Skeletal muscle satellite cell (primary cell): Measurements from ENCODE around the gene OR11A1.
"Not testable (repeated sequence)": the region's sequence is repeated elsewhere in the genome, so short reads cannot be mapped to it uniquely, and the experiment has no call there.

Experiments
- H3K27me3 ChIP-seq: 2 replicates; pipeline ENCODE4 v1.7.0; 2013; ENCODE audit warnings: low read length; ENCODE audit not compliant: control insufficient read depth, insufficient read depth
- H3K36me3 ChIP-seq: 2 replicates; pipeline ENCODE4 v1.7.0; 2013; ENCODE audit warnings: mild to moderate bottlenecking, control low read depth, low read length; ENCODE audit not compliant: insufficient read depth
- H3K4me1 ChIP-seq: 2 replicates; pipeline ENCODE4 v1.7.0; 2013; ENCODE audit warnings: low read length; ENCODE audit not compliant: control insufficient read depth, insufficient read depth
- H3K4me2 ChIP-seq: 2 replicates; pipeline ENCODE4 v1.7.0; 2013; ENCODE audit warnings: mild to moderate bottlenecking, low read length
- H3K4me3 ChIP-seq: 2 replicates; pipeline ENCODE4 v1.7.0; 2013; ENCODE audit warnings: low read length
- H3K9ac ChIP-seq: 2 replicates; pipeline ENCODE4 v1.7.0; 2013; ENCODE audit warnings: mild to moderate bottlenecking, low read depth, low read length, moderate library complexity
- H3K9me3 ChIP-seq: replicated peaks from 2 replicates; pipeline ENCODE4 v1.7.0; 2013; ENCODE audit warnings: mild to moderate bottlenecking, control low read depth, low read length

OR11A1 gene

DNA sequence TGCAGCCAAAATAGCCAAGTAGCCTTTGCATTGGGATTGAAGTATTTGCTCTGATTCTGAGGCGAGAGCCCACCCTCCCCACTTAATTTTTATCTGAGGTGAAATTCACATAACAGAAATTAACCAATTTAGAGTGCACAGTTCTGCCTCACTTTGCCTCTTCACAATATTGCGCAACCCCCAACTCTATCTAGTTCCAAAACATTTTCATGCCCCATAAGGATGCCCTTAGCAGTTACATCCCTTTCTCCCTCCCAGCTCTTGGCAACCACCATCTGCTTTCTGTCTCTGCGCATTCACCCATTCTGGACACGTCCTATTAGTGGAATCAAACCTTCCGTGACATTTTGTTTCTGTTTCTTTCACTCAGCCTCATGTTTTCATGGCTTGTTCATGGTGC, 21.9 kb upstream of the OR11A1 start:
- H3K9me3 ChIP-seq: peaks cover 13% of the 10 kb centered on the region
- H3K4me2 ChIP-seq: no peak overlapping the region
- no peak overlapping the region for H3K4me3 ChIP-seq
- no peaks in the 10 kb centered on the region for H3K36me3 ChIP-seq
- no peaks in the 10 kb centered on the region for H3K27me3 ChIP-seq
- no peaks in the 10 kb centered on the region for H3K4me1 ChIP-seq
- H3K9ac ChIP-seq: no peak overlapping the region

DNA sequence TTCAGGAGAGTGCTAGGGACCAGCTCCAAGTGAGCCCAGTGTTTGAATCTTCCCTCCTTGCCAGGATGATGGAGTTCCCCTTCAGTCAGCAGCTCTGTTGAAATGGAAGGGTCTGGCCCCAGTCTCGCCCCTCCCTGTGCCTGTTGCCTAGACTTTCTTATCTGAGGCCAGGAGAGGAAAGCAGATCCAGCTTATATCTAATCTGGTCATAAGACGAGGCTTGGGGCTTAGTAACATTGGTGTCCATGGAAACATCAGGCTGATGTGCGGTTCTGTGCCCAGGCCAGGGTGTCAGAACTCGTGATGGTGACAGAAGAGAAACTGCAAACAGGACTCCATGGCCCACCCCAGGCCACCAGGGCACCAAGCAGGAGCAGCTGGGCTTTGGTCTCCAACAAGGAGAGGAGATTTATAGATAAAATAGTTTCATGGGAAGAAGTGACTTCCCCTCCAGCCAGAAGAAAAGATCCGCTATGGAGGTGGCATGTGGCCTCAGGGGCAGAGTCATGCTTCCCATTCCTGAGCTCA, 21.1 kb upstream of the OR11A1 start:
- Histone ChIP-seq H3K4me1 (no peaks in the 10 kb centered on the region), H3K9me3 (peaks cover 13% of the 10 kb centered on the region), H3K36me3 (no peaks in the 10 kb centered on the region), H3K27me3 (no peaks in the 10 kb centered on the region), H3K4me3 (no peak overlapping the region), H3K4me2 (no peak overlapping the region), H3K9ac (no peak overlapping the region)

DNA sequence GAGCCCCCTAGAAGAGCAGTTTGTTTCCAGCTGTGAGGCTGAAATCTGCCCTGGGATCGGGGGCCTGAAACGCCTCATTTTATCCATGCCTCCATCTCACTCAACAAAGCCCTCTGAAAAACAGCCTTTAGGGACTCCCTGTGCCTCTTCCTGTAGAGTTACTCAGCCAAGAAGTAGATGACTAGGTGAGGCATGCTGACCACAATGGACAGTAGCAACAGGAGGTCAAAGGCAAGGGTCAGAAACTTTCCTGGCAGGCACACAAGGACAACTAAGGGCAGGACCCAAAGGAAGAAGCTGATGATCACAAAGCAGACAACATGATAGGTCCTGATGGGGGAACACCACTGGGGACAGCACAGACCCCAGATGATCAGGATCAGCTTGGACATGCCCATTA, 18.1 kb upstream of the OR11A1 start:
- Histone ChIP-seq H3K9ac (no peak overlapping the region), H3K36me3 (no peaks in the 10 kb centered on the region), H3K27me3 (no peaks in the 10 kb centered on the region), H3K4me1 (no peaks in the 10 kb centered on the region), H3K9me3 (peaks cover 13% of the 10 kb centered on the region), H3K4me2 (no peak overlapping the region), H3K4me3 (no peak overlapping the region)

DNA sequence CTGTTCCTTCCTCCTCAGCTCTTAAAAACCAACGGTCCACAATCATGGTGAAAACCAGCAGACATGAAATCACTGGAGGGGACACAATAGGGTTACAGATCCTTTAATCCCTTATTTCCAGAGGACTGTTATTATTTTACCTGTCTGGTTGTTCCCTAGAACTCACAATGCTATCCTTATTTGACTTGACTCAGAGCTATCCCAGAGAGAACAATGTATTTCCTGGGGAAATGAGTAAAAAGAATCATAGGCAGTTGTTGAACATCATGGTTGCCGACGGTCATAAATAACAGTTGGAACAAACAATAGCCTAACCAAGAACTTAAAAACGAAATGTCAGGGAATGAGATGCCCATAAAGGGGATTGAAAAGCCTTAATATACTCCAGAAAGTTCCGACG, 9.4 kb upstream of the OR11A1 start:
- Histone ChIP-seq H3K4me1 (no peaks in the 10 kb centered on the region), H3K36me3 (no peaks in the 10 kb centered on the region), H3K4me2 (no peak overlapping the region), H3K4me3 (no peak overlapping the region), H3K27me3 (no peaks in the 10 kb centered on the region), H3K9me3 (no peaks in the 10 kb centered on the region), H3K9ac (no peak overlapping the region)

DNA sequence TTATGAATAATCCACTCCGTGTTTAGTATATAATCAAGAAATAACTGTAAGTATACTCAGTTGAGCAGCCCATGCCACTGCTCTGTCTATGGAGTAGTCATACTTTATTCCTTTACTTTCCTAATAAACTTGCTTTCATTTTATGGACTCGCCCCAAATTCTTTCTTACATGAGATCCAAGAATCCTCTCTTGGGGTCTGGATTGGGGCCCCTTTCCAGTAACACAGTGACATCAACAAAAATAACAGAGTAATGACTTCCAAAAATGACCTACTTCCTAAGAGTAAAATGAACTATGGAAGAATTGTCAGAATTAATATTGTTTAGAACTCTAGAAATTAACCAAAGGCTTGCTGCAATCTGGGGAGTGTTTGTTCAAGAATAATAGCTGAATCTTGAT, 8.9 kb upstream of the OR11A1 start:
- no peaks in the 10 kb centered on the region for H3K36me3 ChIP-seq
- H3K4me2 ChIP-seq: no peak overlapping the region
- H3K4me3 ChIP-seq: no peak overlapping the region

DNA sequence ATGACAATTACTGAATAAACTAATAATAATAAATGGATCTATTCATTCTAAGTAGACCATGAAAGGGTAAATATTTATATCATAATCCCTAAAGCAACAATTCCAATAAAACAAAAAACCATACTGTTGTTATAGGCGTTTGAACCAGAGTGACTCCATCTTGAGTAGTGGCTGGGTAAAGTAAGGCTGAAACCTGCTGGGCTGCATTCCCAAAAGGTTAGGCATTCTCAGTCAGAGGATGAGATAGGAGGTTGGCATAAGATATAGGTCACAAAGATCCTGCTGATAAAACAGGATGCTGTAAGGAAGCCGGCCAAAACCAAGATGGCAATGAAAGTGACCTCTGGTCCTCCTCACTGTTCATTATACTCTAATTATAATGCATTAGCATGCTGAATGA, 8.4 kb upstream of the OR11A1 start:
- Histone ChIP-seq H3K4me2 (no peak overlapping the region), H3K27me3 (no peaks in the 10 kb centered on the region), H3K4me1 (no peaks in the 10 kb centered on the region), H3K4me3 (no peak overlapping the region), H3K9ac (no peak overlapping the region), H3K36me3 (no peaks in the 10 kb centered on the region), H3K9me3 (no peaks in the 10 kb centered on the region)

More for the DNA sequence above, 8.9 kb upstream of the OR11A1 start:
- no peaks in the 10 kb centered on the region for H3K9me3 ChIP-seq
- no peaks in the 10 kb centered on the region for H3K4me1 ChIP-seq
- H3K9ac ChIP-seq: no peak overlapping the region
- H3K27me3 ChIP-seq: no peaks in the 10 kb centered on the region

DNA sequence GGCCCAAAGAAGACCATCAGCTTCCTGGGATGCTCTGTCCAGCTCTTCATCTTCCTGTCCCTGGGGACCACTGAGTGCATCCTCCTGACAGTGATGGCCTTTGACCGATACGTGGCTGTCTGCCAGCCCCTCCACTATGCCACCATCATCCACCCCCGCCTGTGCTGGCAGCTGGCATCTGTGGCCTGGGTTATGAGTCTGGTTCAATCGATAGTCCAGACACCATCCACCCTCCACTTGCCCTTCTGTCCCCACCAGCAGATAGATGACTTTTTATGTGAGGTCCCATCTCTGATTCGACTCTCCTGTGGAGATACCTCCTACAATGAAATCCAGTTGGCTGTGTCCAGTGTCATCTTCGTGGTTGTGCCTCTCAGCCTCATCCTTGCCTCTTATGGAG, 5.2 kb upstream of the OR11A1 start:
- no peaks in the 10 kb centered on the region for H3K27me3 ChIP-seq
- H3K4me2 ChIP-seq: no peak overlapping the region
- no peaks in the 10 kb centered on the region for H3K4me1 ChIP-seq
- no peaks in the 10 kb centered on the region for H3K36me3 ChIP-seq
- no peak overlapping the region for H3K9ac ChIP-seq
- H3K4me3 ChIP-seq: no peak overlapping the region
- H3K9me3 ChIP-seq: no peaks in the 10 kb centered on the region

DNA sequence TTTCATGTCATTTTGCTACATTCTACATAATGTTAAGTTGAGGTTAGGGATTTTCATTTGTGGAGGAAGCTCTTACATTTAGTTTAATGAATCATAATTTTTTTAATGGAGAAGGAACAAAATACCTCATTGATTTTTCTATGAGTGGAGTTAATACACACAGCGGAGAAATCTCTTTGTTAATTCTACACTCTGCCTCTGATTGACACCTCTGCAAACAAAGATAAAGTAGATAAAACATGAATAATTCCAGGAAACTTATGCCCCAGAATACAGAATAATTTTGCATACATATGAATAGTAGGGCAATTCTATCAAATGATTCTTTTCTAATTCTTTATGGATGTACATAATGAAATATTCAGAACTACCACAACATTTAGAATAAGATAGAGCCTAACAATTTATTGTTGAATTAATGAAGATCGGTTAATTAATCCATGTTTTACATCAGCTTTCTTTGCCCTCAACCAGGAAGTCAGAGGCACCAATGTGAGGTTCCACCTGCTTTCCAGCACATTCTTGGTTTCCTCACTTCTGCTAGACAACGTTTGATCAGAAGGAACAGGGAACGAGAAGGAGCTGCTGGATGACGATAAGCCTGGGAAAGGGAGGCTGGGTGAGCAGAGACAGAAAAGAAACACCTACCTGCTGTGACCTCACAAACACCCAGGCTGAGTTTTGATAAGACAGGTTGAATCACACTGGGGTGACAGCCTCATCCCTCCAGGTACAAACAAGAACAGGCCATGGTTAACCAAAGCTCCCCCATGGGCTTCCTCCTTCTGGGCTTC, 4.3 kb upstream of the OR11A1 start:
- H3K27me3 ChIP-seq: no peaks in the 10 kb centered on the region
- H3K36me3 ChIP-seq: no peaks in the 10 kb centered on the region
- no peak overlapping the region for H3K4me2 ChIP-seq
- no peak overlapping the region for H3K4me3 ChIP-seq
- H3K9me3 ChIP-seq: no peaks in the 10 kb centered on the region
- no peak overlapping the region for H3K9ac ChIP-seq
- no peaks in the 10 kb centered on the region for H3K4me1 ChIP-seq

DNA sequence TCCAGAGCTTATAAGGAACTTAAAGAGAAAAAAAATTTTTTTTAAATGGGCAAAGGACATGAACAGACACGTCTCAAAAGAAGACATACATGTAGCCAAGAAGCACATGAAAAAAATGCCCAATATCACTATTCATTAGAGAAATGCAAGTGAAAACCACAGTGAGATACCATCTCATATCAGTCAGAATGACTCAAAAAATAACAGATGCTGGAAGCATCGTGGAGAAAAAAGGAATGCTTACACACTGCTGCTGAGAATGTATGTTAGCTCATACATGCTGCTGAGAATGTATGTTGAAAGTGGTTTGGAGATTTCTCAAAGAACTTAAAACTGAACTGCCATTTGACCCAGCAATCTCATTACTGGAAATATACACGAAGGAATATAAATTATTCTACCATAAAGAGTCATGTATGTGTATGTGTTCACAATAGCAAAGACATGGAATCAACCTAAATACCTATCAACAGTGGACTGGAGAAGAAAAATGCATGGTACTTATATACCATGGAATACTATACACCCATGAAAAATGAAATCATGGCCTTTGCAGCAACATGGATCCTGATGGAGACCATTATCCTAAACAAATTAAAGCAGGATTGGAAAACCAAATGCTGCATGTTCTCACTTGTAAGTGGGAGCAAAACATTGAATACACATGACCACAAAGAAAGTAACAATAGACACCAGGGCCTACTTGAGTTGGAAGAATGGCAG, 5.2 kb downstream of the OR11A1 start:
- Histone ChIP-seq H3K27me3 (no peaks in the 10 kb centered on the region), H3K4me2 (no peak overlapping the region), H3K4me3 (no peak overlapping the region), H3K36me3 (no peaks in the 10 kb centered on the region), H3K9me3 (peaks cover 3% of the 10 kb centered on the region), H3K9ac (no peak overlapping the region), H3K4me1 (no peaks in the 10 kb centered on the region)

DNA sequence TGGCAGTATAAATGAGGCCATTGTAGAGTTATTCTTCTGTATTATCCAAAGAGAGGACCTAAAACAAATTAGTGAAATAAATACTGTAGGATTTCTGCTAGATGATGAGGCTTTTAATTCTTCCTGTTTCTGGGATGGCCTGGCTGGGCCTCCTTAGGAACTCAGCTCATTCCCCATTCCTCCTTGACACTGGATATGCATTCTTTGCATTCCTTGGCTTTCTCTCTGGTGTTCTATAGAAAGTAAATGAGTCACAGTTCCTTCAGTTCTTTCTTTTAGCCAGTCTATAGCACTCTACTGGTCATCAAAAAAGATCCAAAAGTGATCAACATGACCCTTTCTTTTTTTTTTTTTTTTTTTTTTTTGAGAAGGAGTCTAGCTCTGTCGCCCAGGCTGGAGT, 9.2 kb downstream of the OR11A1 start:
- no peak overlapping the region for H3K4me3 ChIP-seq
- H3K9ac ChIP-seq: no peak overlapping the region
- H3K27me3 ChIP-seq: no peaks in the 10 kb centered on the region
- no peaks in the 10 kb centered on the region for H3K4me1 ChIP-seq
- no peaks in the 10 kb centered on the region for H3K36me3 ChIP-seq
- H3K4me2 ChIP-seq: no peak overlapping the region
- H3K9me3 ChIP-seq: peaks cover 3% of the 10 kb centered on the region

DNA sequence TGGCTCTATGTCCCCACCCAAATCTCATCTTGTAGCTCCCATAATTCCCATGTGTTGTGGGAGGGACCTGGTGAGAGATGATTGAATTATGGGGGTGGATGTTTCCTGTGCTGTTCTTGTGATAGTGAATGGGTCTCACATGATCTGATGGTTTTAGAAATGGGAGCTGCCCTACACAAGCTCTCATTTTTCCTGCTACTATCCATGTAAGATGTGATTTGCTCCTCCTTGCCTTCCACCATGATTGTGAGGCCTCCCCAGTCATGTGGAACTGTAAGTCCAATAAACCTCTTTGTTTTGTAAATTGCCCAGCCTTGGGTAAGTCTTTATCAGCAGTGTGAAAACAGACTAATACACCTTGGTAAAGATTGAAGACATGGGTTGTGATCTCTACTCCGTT, 12.8 kb downstream of the OR11A1 start:
- H3K4me3 ChIP-seq, H3K36me3 ChIP-seq, H3K27me3 ChIP-seq, H3K9ac ChIP-seq, H3K9me3 ChIP-seq, H3K4me1 ChIP-seq, H3K4me2 ChIP-seq: not testable (repeated sequence)

DNA sequence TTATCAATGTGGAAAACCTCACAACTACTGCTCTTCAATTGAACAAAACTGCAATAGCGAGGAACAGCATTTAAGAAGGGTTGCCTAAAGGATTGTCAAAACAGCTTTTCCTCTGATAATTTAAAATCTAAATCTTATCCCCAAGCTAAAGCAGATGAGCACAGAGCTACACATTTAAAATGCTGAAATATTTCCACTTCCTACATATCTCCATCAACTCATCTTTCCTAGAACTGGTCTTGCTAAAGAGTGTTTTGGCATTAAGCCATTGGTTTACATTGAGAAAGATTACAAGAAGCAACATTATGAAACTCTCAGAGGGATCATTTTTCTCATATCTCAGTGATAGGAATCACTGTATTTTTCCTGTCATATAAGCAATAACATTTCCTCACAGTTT, 14.2 kb downstream of the OR11A1 start:
- Histone ChIP-seq H3K9me3 (no peaks in the 10 kb centered on the region), H3K9ac (no peak overlapping the region), H3K27me3 (no peaks in the 10 kb centered on the region), H3K4me2 (no peak overlapping the region), H3K4me3 (no peak overlapping the region), H3K36me3 (no peaks in the 10 kb centered on the region), H3K4me1 (no peaks in the 10 kb centered on the region)
